GM12878 (cell line): ENCODE data around the gene VEGFB. TPM values are rescaled to one million over a fixed set of nuclear protein-coding genes. Genes with fewer than 3 reads are reported as not detected.

ENCODE experiments used
- ATF7 ChIP-seq: fragments of 450-650 bp; IDR thresholded peaks from 2 replicates; pipeline ENCODE4 v1.6.1; 2016; ENCODE audit warnings: low read depth, mild to moderate bottlenecking
- BMI1 ChIP-seq: fragments of 450-650 bp; IDR thresholded peaks from 2 replicates; pipeline ENCODE4 v1.6.1; 2016; ENCODE audit warnings: mild to moderate bottlenecking, moderate library complexity, borderline replicate concordance
- CHD4 ChIP-seq: fragments of 200-600 bp; sonication (generic); IDR thresholded peaks from 2 replicates; pipeline ENCODE4 v1.6.1; 2016; ENCODE audit warnings: mild to moderate bottlenecking
- CREM ChIP-seq: IDR thresholded peaks from 2 replicates; pipeline ENCODE4 v1.6.1; 2014; ENCODE audit warnings: antibody characterized with exemption, low read depth
- IKZF1 ChIP-seq: fragments of 450-650 bp; conservative IDR thresholded peaks from 2 replicates; pipeline ENCODE4 v1.6.1; 2017; ENCODE audit warnings: antibody characterized with exemption, mild to moderate bottlenecking
- KAT2A ChIP-seq: conservative IDR thresholded peaks from 2 replicates; pipeline ENCODE4 v1.6.1; 2011; ENCODE audit warnings: low read depth, low read length; ENCODE audit not compliant: control insufficient read depth
- MAX ChIP-seq: IDR thresholded peaks from 2 replicates; pipeline ENCODE4 v1.6.1; 2012; ENCODE audit warnings: low read depth, low read length, improper control_type of control experiment
- MLLT1 ChIP-seq: fragments of 450-650 bp; IDR thresholded peaks from 2 replicates; pipeline ENCODE4 v1.6.1; 2016; ENCODE audit warnings: mild to moderate bottlenecking
- MYC ChIP-seq: IDR thresholded peaks from 2 replicates; pipeline ENCODE4 v1.6.1; 2011; ENCODE audit warnings: mild to moderate bottlenecking, low read length, moderate library complexity, inconsistent platforms; ENCODE audit not compliant: insufficient read depth, insufficient replicate concordance, insufficient read length, severe bottlenecking
- NFIC ChIP-seq: IDR thresholded peaks from 2 replicates; pipeline ENCODE4 v1.6.1; 2012; ENCODE audit warnings: low read depth, mild to moderate bottlenecking, inconsistent platforms, low read length, moderate library complexity
- NFYB ChIP-seq: IDR thresholded peaks from 2 replicates; pipeline ENCODE4 v1.6.1; 2011; ENCODE audit warnings: low read depth, mild to moderate bottlenecking, low read length, improper control_type of control experiment, moderate library complexity; ENCODE audit not compliant: insufficient read depth
- NR2F1 ChIP-seq: fragments of 450-650 bp; conservative IDR thresholded peaks from 2 replicates; pipeline ENCODE4 v1.6.1; 2017; ENCODE audit warnings: mild to moderate bottlenecking
- PKNOX1 ChIP-seq: fragments of 450-650 bp; IDR thresholded peaks from 2 replicates; pipeline ENCODE4 v1.6.1; 2016; ENCODE audit warnings: mild to moderate bottlenecking
- PML ChIP-seq: IDR thresholded peaks from 2 replicates; pipeline ENCODE4 v1.6.1; 2012; ENCODE audit warnings: low read length, inconsistent platforms
- POLR2AphosphoS2 ChIP-seq: IDR thresholded peaks from 2 replicates; pipeline ENCODE4 v1.6.1; 2011; ENCODE audit warnings: low read depth, mild to moderate bottlenecking, low read length, improper control_type of control experiment, moderate library complexity
- RCOR1 ChIP-seq: conservative IDR thresholded peaks from 2 replicates; pipeline ENCODE4 v1.6.1; 2012; ENCODE audit warnings: low read depth, low read length, improper control_type of control experiment
- SMAD1 ChIP-seq: fragments of 450-650 bp; IDR thresholded peaks from 2 replicates; pipeline ENCODE4 v1.6.1; 2018; ENCODE audit warnings: mild to moderate bottlenecking, low read depth; ENCODE audit not compliant: partially characterized antibody
- SMARCA5 ChIP-seq: fragments of 450-650 bp; IDR thresholded peaks from 2 replicates; pipeline ENCODE4 v1.6.1; 2017; ENCODE audit warnings: mild to moderate bottlenecking
- SP1 ChIP-seq: IDR thresholded peaks from one replicate; pipeline ENCODE4 v1.6.1; 2011; ENCODE audit warnings: low read depth, low read length
- YBX1 ChIP-seq: fragments of 450-650 bp; IDR thresholded peaks from 2 replicates; pipeline ENCODE4 v1.6.1; 2016; ENCODE audit warnings: antibody characterized with exemption
- polyA plus RNA-seq, 11 experiments: library from polyadenylated mRNA; depleted of rRNA in 4 of 11; unstranded in 6 of 11; stranded (reverse) in 5 of 11; fragments of >200 nt; fragmentation: Nextera tagmentation in 4 of 11; fragmentation: Illumina TruSeq in 1 of 11; extraction: Ambion mirVana in 4 of 11; extraction: Trizol in 1 of 11; gene quantifications; 1 replicate in 1 of 11; 2 replicates in 10 of 11; pipeline versions ENCODE4 v1.2.1 to v1.2.3, GENCODE V29; 2011 to 2016; ENCODE audit warnings: inconsistent platforms in 2 of 11, missing spikeins in 2 of 11, low read depth in 1 of 11
- total RNA-seq, 4 experiments: library from RNA; depleted of rRNA in 3 of 4; stranded (reverse); fragments of >200 nt in 3 of 4; fragmentation: Illumina TruSeq in 1 of 4; extraction: Trizol in 1 of 4; gene quantifications; 2 replicates each; pipeline versions ENCODE4 v1.2.1 to v1.2.3, GENCODE V29; 2013 to 2021
- TF ChIP-seq, protein P1 (sequence below): IDR thresholded peaks from 2 replicates; pipeline ENCODE4 v1.6.1; 2012; ENCODE audit warnings: low read depth, low read length, improper control_type of control experiment
- TF ChIP-seq, protein P2 (sequence below): fragments of 450-650 bp; IDR thresholded peaks from 2 replicates; pipeline ENCODE4 v1.6.1; 2017; ENCODE audit warnings: low read depth, mild to moderate bottlenecking, moderate library complexity
- TF ChIP-seq, protein P3 (sequence below): fragments of 450-650 bp; IDR thresholded peaks from 2 replicates; pipeline ENCODE4 v1.6.1; 2017; ENCODE audit warnings: mild to moderate bottlenecking

Gene VEGFB
- total and polyA plus RNA-seq, 10 of the 15 experiments (the other 5 are each of a cell fraction or from before 2014, with no cell fraction given): 7.0 to 75.8 (median 20.3) TPM

DNA sequence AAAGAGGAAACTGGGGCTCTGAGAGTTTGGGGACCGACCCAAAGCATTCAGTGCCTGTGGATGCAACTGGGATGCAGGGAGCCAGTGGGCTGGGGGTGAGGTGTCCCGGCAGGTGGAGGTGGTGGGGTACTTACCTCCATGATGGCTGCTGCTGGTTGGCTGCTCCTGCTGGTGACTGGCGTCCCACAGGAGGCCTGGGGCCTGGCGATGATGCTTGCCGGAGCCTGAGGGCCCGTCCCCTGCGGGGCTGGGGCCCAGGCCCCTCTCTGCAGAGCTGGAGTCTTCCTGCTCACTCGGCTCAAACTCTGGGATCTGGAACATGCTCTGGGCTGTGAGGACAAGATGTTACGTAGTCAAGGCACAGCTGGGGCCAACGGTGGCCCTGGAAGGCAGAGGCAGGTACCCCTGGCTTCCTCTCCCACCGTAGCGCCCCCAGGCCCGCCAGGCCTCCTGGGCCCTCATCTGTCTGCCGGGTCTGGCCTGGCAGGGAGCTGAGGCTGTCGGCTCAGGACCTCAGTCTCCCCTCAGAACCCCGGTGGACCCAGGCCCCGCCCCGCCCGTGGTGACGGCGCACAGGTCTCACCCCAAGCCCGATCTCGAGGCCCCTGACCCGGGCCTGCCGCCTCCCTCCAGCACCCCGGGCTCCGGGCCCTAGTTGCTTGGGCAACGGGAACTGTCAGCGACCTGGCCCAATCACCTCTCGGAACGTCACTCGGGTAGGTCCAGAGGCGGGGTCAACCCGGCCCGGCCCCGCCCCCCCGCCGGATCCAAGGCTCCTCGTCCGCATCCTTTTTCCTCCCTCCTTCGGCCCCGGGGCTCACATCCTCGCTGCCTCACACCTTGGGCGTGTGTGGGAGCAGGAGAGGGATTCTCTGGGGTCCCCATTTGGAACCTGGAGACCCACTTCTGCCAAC lies 49.9 kb downstream of the VEGFB start, which contains the start of gene BAD (continued):
- TF ChIP-seq RCOR1: no peak
- no peak for TF ChIP-seq CHD4
- no peak for TF ChIP-seq YBX1
- no peak for TF ChIP-seq SMARCA5
- no peak for TF ChIP-seq KAT2A
- TF ChIP-seq SMAD1: no peak
- peak; percentile 56; the same call in 1 of the 2 replicates for TF ChIP-seq NFYB
- TF ChIP-seq MAX: 0 out of 2 replicates have a peak, but pooled peaks have one; percentile 26
- TF ChIP-seq NFIC: no peak
- TF ChIP-seq, protein P1, sequence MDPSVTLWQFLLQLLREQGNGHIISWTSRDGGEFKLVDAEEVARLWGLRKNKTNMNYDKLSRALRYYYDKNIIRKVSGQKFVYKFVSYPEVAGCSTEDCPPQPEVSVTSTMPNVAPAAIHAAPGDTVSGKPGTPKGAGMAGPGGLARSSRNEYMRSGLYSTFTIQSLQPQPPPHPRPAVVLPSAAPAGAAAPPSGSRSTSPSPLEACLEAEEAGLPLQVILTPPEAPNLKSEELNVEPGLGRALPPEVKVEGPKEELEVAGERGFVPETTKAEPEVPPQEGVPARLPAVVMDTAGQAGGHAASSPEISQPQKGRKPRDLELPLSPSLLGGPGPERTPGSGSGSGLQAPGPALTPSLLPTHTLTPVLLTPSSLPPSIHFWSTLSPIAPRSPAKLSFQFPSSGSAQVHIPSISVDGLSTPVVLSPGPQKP: no peak
- TF ChIP-seq NR2F1: peak; percentile 79
- no peak; the same call in 1 of the 2 replicates for TF ChIP-seq MLLT1
- no peak for TF ChIP-seq IKZF1
- TF ChIP-seq SP1: peak; percentile 93
- TF ChIP-seq, protein P2, sequence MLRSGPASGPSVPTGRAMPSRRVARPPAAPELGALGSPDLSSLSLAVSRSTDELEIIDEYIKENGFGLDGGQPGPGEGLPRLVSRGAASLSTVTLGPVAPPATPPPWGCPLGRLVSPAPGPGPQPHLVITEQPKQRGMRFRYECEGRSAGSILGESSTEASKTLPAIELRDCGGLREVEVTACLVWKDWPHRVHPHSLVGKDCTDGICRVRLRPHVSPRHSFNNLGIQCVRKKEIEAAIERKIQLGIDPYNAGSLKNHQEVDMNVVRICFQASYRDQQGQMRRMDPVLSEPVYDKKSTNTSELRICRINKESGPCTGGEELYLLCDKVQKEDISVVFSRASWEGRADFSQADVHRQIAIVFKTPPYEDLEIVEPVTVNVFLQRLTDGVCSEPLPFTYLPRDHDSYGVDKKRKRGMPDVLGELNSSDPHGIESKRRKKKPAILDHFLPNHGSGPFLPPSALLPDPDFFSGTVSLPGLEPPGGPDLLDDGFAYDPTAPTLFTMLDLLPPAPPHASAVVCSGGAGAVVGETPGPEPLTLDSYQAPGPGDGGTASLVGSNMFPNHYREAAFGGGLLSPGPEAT: no peak
- TF ChIP-seq ATF7: 0 out of 2 replicates have a peak, but pooled peaks have one; percentile 33
- peak; percentile 98 for TF ChIP-seq PKNOX1
- peak; percentile 92 for TF ChIP-seq BMI1
- TF ChIP-seq CREM: peak; percentile 85
- no peak for TF ChIP-seq PML
- no peak for TF ChIP-seq MYC
- TF ChIP-seq, protein P3, sequence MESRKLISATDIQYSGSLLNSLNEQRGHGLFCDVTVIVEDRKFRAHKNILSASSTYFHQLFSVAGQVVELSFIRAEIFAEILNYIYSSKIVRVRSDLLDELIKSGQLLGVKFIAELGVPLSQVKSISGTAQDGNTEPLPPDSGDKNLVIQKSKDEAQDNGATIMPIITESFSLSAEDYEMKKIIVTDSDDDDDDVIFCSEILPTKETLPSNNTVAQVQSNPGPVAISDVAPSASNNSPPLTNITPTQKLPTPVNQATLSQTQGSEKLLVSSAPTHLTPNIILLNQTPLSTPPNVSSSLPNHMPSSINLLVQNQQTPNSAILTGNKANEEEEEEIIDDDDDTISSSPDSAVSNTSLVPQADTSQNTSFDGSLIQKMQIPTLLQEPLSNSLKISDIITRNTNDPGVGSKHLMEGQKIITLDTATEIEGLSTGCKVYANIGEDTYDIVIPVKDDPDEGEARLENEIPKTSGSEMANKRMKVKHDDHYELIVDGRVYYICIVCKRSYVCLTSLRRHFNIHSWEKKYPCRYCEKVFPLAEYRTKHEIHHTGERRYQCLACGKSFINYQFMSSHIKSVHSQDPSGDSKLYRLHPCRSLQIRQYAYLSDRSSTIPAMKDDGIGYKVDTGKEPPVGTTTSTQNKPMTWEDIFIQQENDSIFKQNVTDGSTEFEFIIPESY: no peak
- peak; percentile 31; the same call in 1 of the 2 replicates for TF ChIP-seq POLR2AphosphoS2
